GM12878 (cell line): ENCODE data around the gene FNDC3B. TPM values are rescaled to one million over a fixed set of nuclear protein-coding genes. Genes with fewer than 3 reads are reported as not detected.

ENCODE experiments used
- ESRRA ChIP-seq: IDR thresholded peaks from 2 replicates; pipeline ENCODE4 v1.6.1; 2012; ENCODE audit warnings: mild to moderate bottlenecking, low read length, improper control_type of control experiment
- GATAD2B ChIP-seq: fragments of 450-650 bp; conservative IDR thresholded peaks from 2 replicates; pipeline ENCODE4 v1.6.1; 2017; ENCODE audit warnings: low read depth, mild to moderate bottlenecking, moderate library complexity
- JUNB ChIP-seq: IDR thresholded peaks from 2 replicates; pipeline ENCODE4 v1.6.1; 2016; ENCODE audit warnings: antibody characterized with exemption, mild to moderate bottlenecking
- MEF2A ChIP-seq: IDR thresholded peaks from 2 replicates; pipeline ENCODE4 v1.6.1; 2011; ENCODE audit warnings: low read depth, mild to moderate bottlenecking, low read length, moderate library complexity; ENCODE audit not compliant: insufficient read depth
- MEF2B ChIP-seq: fragments of 450-650 bp; IDR thresholded peaks from 2 replicates; pipeline ENCODE4 v1.6.1; 2018; ENCODE audit warnings: mild to moderate bottlenecking, moderate library complexity; ENCODE audit not compliant: partially characterized antibody, poor library complexity, severe bottlenecking
- NFIC ChIP-seq: IDR thresholded peaks from 2 replicates; pipeline ENCODE4 v1.6.1; 2012; ENCODE audit warnings: low read depth, mild to moderate bottlenecking, inconsistent platforms, low read length, moderate library complexity
- PAX8 ChIP-seq: fragments of 450-650 bp; IDR thresholded peaks from 2 replicates; pipeline ENCODE4 v1.6.1; 2017; ENCODE audit warnings: mild to moderate bottlenecking, moderate library complexity
- POLR2AphosphoS2 ChIP-seq: IDR thresholded peaks from 2 replicates; pipeline ENCODE4 v1.6.1; 2011; ENCODE audit warnings: low read depth, mild to moderate bottlenecking, low read length, improper control_type of control experiment, moderate library complexity
- RCOR1 ChIP-seq: conservative IDR thresholded peaks from 2 replicates; pipeline ENCODE4 v1.6.1; 2012; ENCODE audit warnings: low read depth, low read length, improper control_type of control experiment
- RELA ChIP-seq: fragments of 450-650 bp; IDR thresholded peaks from 2 replicates; pipeline ENCODE4 v1.8.0; 2014; ENCODE audit warnings: borderline replicate concordance; ENCODE audit not compliant: partially characterized antibody
- RFX5 ChIP-seq: IDR thresholded peaks from 2 replicates; pipeline ENCODE4 v1.6.1; 2011; ENCODE audit warnings: low read depth, low read length, improper control_type of control experiment
- RUNX3 ChIP-seq: IDR thresholded peaks from 2 replicates; pipeline ENCODE4 v1.6.1; 2012; ENCODE audit warnings: low read length, inconsistent platforms
- STAT1 ChIP-seq: fragments of 450-650 bp; conservative IDR thresholded peaks from 2 replicates; pipeline ENCODE4 v1.6.1; 2014; ENCODE audit warnings: antibody characterized with exemption, mild to moderate bottlenecking
- TBL1XR1 ChIP-seq: IDR thresholded peaks from 2 replicates; pipeline ENCODE4 v1.6.1; 2012; ENCODE audit warnings: low read depth, low read length, improper control_type of control experiment
- TCF7 ChIP-seq: IDR thresholded peaks from 2 replicates; pipeline ENCODE4 v1.6.1; 2014; ENCODE audit warnings: antibody characterized with exemption, borderline replicate concordance
- ZNF274 ChIP-seq: IDR thresholded peaks from one replicate; pipeline ENCODE4 v1.8.0; 2011; ENCODE audit not compliant: insufficient read length, insufficient read depth
- polyA plus RNA-seq, 11 experiments: library from polyadenylated mRNA; depleted of rRNA in 4 of 11; unstranded in 6 of 11; stranded (reverse) in 5 of 11; fragments of >200 nt; fragmentation: Nextera tagmentation in 4 of 11; fragmentation: Illumina TruSeq in 1 of 11; extraction: Ambion mirVana in 4 of 11; extraction: Trizol in 1 of 11; gene quantifications; 1 replicate in 1 of 11; 2 replicates in 10 of 11; pipeline versions ENCODE4 v1.2.1 to v1.2.3, GENCODE V29; 2011 to 2016; ENCODE audit warnings: inconsistent platforms in 2 of 11, missing spikeins in 2 of 11, low read depth in 1 of 11
- total RNA-seq, 4 experiments: library from RNA; depleted of rRNA in 3 of 4; stranded (reverse); fragments of >200 nt in 3 of 4; fragmentation: Illumina TruSeq in 1 of 4; extraction: Trizol in 1 of 4; gene quantifications; 2 replicates each; pipeline versions ENCODE4 v1.2.1 to v1.2.3, GENCODE V29; 2013 to 2021
- TF ChIP-seq, protein P1 (sequence below): fragments of 450-650 bp; IDR thresholded peaks from 2 replicates; pipeline ENCODE4 v1.6.1; 2017; ENCODE audit warnings: mild to moderate bottlenecking, moderate library complexity
- TF ChIP-seq, protein P2 (sequence below): fragments of 450-650 bp; conservative IDR thresholded peaks from 2 replicates; pipeline ENCODE4 v1.6.1; 2017; ENCODE audit warnings: mild to moderate bottlenecking, moderate library complexity
- TF ChIP-seq, protein P3 (sequence below): fragments of 150-350 bp; IDR thresholded peaks from 2 replicates; pipeline ENCODE4 v1.6.1; 2016; ENCODE audit warnings: low read depth, low read length

Gene FNDC3B
- total and polyA plus RNA-seq, 10 of the 15 experiments (the other 5 are each of a cell fraction or from before 2014, with no cell fraction given) = 7.9 to 35.0 (median 18.5) TPM

- TF ChIP-seq, protein P1, sequence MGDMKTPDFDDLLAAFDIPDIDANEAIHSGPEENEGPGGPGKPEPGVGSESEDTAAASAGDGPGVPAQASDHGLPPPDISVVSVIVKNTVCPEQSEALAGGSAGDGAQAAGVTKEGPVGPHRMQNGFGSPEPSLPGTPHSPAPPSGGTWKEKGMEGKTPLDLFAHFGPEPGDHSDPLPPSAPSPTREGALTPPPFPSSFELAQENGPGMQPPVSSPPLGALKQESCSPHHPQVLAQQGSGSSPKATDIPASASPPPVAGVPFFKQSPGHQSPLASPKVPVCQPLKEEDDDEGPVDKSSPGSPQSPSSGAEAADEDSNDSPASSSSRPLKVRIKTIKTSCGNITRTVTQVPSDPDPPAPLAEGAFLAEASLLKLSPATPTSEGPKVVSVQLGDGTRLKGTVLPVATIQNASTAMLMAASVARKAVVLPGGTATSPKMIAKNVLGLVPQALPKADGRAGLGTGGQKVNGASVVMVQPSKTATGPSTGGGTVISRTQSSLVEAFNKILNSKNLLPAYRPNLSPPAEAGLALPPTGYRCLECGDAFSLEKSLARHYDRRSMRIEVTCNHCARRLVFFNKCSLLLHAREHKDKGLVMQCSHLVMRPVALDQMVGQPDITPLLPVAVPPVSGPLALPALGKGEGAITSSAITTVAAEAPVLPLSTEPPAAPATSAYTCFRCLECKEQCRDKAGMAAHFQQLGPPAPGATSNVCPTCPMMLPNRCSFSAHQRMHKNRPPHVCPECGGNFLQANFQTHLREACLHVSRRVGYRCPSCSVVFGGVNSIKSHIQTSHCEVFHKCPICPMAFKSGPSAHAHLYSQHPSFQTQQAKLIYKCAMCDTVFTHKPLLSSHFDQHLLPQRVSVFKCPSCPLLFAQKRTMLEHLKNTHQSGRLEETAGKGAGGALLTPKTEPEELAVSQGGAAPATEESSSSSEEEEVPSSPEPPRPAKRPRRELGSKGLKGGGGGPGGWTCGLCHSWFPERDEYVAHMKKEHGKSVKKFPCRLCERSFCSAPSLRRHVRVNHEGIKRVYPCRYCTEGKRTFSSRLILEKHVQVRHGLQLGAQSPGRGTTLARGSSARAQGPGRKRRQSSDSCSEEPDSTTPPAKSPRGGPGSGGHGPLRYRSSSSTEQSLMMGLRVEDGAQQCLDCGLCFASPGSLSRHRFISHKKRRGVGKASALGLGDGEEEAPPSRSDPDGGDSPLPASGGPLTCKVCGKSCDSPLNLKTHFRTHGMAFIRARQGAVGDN = no peak
- TF ChIP-seq MEF2A = no peak
- TF ChIP-seq STAT1 = no peak
- no peak for TF ChIP-seq MEF2B
- TF ChIP-seq RUNX3 = peak; percentile 22; the same call in 1 of the 2 replicates
- TF ChIP-seq, protein P2, sequence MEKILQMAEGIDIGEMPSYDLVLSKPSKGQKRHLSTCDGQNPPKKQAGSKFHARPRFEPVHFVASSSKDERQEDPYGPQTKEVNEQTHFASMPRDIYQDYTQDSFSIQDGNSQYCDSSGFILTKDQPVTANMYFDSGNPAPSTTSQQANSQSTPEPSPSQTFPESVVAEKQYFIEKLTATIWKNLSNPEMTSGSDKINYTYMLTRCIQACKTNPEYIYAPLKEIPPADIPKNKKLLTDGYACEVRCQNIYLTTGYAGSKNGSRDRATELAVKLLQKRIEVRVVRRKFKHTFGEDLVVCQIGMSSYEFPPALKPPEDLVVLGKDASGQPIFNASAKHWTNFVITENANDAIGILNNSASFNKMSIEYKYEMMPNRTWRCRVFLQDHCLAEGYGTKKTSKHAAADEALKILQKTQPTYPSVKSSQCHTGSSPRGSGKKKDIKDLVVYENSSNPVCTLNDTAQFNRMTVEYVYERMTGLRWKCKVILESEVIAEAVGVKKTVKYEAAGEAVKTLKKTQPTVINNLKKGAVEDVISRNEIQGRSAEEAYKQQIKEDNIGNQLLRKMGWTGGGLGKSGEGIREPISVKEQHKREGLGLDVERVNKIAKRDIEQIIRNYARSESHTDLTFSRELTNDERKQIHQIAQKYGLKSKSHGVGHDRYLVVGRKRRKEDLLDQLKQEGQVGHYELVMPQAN = no peak
- TF ChIP-seq JUNB = 0 out of 2 replicates have a peak, but pooled peaks have one; percentile 19
- peak; percentile 16; the same call in 1 of the 2 replicates for TF ChIP-seq NFIC
- TF ChIP-seq PAX8 = no peak
- TF ChIP-seq RFX5 = no peak
- no peak for TF ChIP-seq TBL1XR1
- TF ChIP-seq POLR2AphosphoS2 = no peak
- no peak for TF ChIP-seq ESRRA
- TF ChIP-seq, protein P3, sequence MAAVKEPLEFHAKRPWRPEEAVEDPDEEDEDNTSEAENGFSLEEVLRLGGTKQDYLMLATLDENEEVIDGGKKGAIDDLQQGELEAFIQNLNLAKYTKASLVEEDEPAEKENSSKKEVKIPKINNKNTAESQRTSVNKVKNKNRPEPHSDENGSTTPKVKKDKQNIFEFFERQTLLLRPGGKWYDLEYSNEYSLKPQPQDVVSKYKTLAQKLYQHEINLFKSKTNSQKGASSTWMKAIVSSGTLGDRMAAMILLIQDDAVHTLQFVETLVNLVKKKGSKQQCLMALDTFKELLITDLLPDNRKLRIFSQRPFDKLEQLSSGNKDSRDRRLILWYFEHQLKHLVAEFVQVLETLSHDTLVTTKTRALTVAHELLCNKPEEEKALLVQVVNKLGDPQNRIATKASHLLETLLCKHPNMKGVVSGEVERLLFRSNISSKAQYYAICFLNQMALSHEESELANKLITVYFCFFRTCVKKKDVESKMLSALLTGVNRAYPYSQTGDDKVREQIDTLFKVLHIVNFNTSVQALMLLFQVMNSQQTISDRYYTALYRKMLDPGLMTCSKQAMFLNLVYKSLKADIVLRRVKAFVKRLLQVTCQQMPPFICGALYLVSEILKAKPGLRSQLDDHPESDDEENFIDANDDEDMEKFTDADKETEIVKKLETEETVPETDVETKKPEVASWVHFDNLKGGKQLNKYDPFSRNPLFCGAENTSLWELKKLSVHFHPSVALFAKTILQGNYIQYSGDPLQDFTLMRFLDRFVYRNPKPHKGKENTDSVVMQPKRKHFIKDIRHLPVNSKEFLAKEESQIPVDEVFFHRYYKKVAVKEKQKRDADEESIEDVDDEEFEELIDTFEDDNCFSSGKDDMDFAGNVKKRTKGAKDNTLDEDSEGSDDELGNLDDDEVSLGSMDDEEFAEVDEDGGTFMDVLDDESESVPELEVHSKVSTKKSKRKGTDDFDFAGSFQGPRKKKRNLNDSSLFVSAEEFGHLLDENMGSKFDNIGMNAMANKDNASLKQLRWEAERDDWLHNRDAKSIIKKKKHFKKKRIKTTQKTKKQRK = no peak
- TF ChIP-seq TCF7 = 0 out of 2 replicates have a peak, but pooled peaks have one; percentile 19
- no peak for TF ChIP-seq GATAD2B
- TF ChIP-seq RCOR1 = no peak
- TF ChIP-seq ZNF274 = no peak
- TF ChIP-seq RELA = no peak
These were observed 208.3 kb downstream of the FNDC3B start (continued) for GRCh38 chr3:172247525-172248274.
